Naive thymus-derived CD4-positive, alpha-beta T cell (primary cell): ENCODE data around the gene NLRP11. TPM values are rescaled to one million over a fixed set of nuclear protein-coding genes. Genes with fewer than 3 reads are reported as not detected.
"Not testable (repeated sequence)": the region's sequence is repeated elsewhere in the genome, so short reads cannot be mapped to it uniquely, and the experiment has no call there.

Experiments used
- ATAC-seq: fragments of 150-1000 bp; cut with Tn5 transposase; 2 replicates; pipeline ENCODE4 v1.10.0; 2021; ENCODE audit warnings: mild to moderate bottlenecking, moderate library complexity
- CTCF ChIA-PET: fragments of 350-600 bp; sonication (Branson Sonifier 250); formaldehyde crosslinking; loops from one replicate; lab custom pipeline; 2021; ENCODE audit warnings: antibody characterized with exemption; lab: Charles Lee
- POLR2A ChIA-PET: fragments of 350-600 bp; sonication (Branson Sonifier 250); formaldehyde crosslinking; loops from one replicate; lab custom pipeline; 2021; ENCODE audit warnings: antibody characterized with exemption, inconsistent platforms; lab: Charles Lee
- DNase-seq, 9 donors: peaks; one replicate each; pipeline versions ENCODE4 v3.0.0 to v3.0.0-alpha.2; 2020 to 2022; ENCODE audit warnings: mixed read lengths in 1 of 9
- H3K27ac ChIP-seq: one replicate; pipeline ENCODE4 v1.7.0; 2013; ENCODE audit warnings: mild to moderate bottlenecking, low read depth, low read length, moderate library complexity
- H3K27me3 ChIP-seq, 2 donors: one replicate each; pipeline ENCODE4 v1.7.0; 2013; ENCODE audit warnings: low read length in 2 of 2, mild to moderate bottlenecking in 2 of 2, moderate library complexity in 2 of 2; ENCODE audit not compliant: control insufficient read depth in 2 of 2, insufficient read depth in 2 of 2
- H3K36me3 ChIP-seq, 3 experiments: 1 replicate in 2 of 3; 2 replicates in 1 of 3; pipeline ENCODE4 v1.7.0; 2013; ENCODE audit warnings: low read length in 3 of 3, mild to moderate bottlenecking in 3 of 3, moderate library complexity in 1 of 3; ENCODE audit not compliant: insufficient read depth in 3 of 3, control insufficient read depth in 2 of 3
- H3K4me1 ChIP-seq, 2 donors: one replicate each; pipeline ENCODE4 v1.7.0; 2013; ENCODE audit warnings: low read length in 2 of 2, mild to moderate bottlenecking in 2 of 2, moderate library complexity in 1 of 2; ENCODE audit not compliant: control insufficient read depth in 2 of 2, insufficient read depth in 2 of 2
- H3K4me3 ChIP-seq: 2 replicates; pipeline ENCODE4 v1.7.0; 2013; ENCODE audit warnings: mild to moderate bottlenecking, low read length
- H3K9me3 ChIP-seq, 3 experiments: 1 replicate in 2 of 3; 2 replicates in 1 of 3; pipeline ENCODE4 v1.7.0; 2013; ENCODE audit warnings: low read length in 3 of 3; ENCODE audit not compliant: control insufficient read depth in 2 of 3
- H3K27ac Mint-ChIP-seq, 9 donors: one replicate each; pipeline ENCODE4 v1.8.0; 2020 to 2022; ENCODE audit warnings: mixed read lengths in 9 of 9, mild to moderate bottlenecking in 8 of 9, moderate library complexity in 5 of 9, inconsistent platforms in 2 of 9
- H3K27me3 Mint-ChIP-seq, 5 donors: one replicate each; pipeline ENCODE4 v1.8.0; 2021 to 2022; ENCODE audit warnings: mixed read lengths in 5 of 5, mild to moderate bottlenecking in 1 of 5
- H3K36me3 Mint-ChIP-seq, 5 donors: one replicate each; pipeline ENCODE4 v1.8.0; 2020 to 2022; ENCODE audit warnings: mixed read lengths in 5 of 5, mild to moderate bottlenecking in 3 of 5, inconsistent platforms in 1 of 5
- H3K4me1 Mint-ChIP-seq, 7 donors: one replicate each; pipeline ENCODE4 v1.8.0; 2020 to 2022; ENCODE audit warnings: mixed read lengths in 7 of 7, mild to moderate bottlenecking in 3 of 7, inconsistent platforms in 1 of 7
- H3K4me3 Mint-ChIP-seq, 10 donors: one replicate each; pipeline ENCODE4 v1.8.0; 2020 to 2022; ENCODE audit warnings: mild to moderate bottlenecking in 10 of 10, mixed read lengths in 10 of 10, moderate library complexity in 6 of 10, inconsistent platforms in 2 of 10
- H3K9me3 Mint-ChIP-seq, 11 donors: one replicate each; pipeline ENCODE4 v1.8.0; 2020 to 2022; ENCODE audit warnings: mixed read lengths in 11 of 11, mild to moderate bottlenecking in 4 of 11, inconsistent platforms in 1 of 11, moderate library complexity in 1 of 11
- intact Hi-C, 2 donors: fragments of 100-400 bp; cut with micrococcal nuclease; formaldehyde crosslinking; loops; one replicate each; pipeline ENCODE4 v1.15.1; 2023
- polyA plus RNA-seq, 2 donors: library from polyadenylated mRNA; unstranded; fragments of 300-500 nt; fragmentation: Illumina TruSeq; gene quantifications; one replicate each; pipeline ENCODE4 v1.2.3, GENCODE V29; 2021
- total RNA-seq, 6 experiments: library from RNA in 5 of 6; stranded (reverse) in 5 of 6; gene quantifications; 1 replicate in 5 of 6; 2 replicates in 1 of 6; pipeline ENCODE4 v1.2.3 and lab custom pipeline; 2021 to 2026

NLRP11 gene
- total and polyA plus RNA-seq, 7 experiments from 2014 or later, result not detected

DNA sequence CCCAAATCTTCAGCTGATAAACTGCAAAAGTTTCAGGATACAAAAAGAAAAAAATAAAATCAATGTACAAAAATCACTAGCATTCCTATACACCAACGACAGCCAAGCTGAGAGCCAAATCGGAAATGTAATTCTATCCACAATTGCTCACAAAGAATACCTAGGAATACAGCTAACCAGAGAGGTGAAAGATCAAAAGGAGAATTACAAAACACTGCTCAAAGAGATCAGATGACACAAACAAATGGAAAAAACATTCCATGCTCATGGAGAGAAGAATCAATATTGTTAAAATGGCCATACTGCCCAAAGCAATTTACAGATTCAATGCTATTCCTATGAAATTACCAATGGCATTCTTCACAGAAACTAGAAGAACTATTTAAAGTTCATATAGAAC, 29.5 kb downstream of the NLRP11 start:
- Histone ChIP-seq H3K27me3 (no peaks in the 10 kb centered on the region), H3K36me3 (no peaks in the 10 kb centered on the region), H3K27ac (no peak overlapping the region), H3K4me3 (no peak overlapping the region), H3K4me1 (no peaks in the 10 kb centered on the region), H3K9me3 (no peaks in the 10 kb centered on the region)
- Mint-ChIP-seq H3K4me3 (no peak overlapping the region), H3K27me3 (peaks cover 0 to 38% (median 24%) of the 10 kb centered on the region in 5 donors), H3K4me1 (no peaks in the 10 kb centered on the region), H3K27ac (no peak overlapping the region), H3K9me3 (peaks cover 5 to 39% (median 17%) of the 10 kb centered on the region in 11 donors), H3K36me3 (peaks cover 0 to 11% (median 5%) of the 10 kb centered on the region in 5 donors)
- POLR2A ChIA-PET, result no interaction called here
- CTCF ChIA-PET, result no interaction called here
- DNase-seq (no peak), ATAC-seq (no peak)
- intact Hi-C loops, result no loop called here

DNA sequence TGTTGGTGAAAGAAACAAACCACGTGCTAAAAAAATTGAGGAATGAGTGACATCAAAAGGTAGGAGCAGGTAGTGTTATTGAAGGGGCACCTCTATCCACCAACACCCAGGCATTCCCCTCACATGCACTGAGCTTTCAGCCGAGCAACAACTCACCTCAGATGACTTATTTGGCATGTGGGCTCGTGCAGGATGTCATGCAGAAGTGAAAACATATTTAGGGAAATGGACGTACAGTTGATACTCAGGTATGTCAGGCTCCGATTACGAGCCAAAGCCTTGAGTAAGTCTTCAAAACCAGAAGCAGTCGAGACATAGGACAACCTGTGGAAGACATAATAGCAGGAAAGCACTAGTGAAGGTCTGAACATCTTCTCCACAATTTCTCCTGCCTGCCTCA, 30.4 kb downstream of the NLRP11 start:
- Histone ChIP-seq H3K27me3 (no peaks in the 10 kb centered on the region), H3K36me3 (no peaks in the 10 kb centered on the region), H3K9me3 (no peaks in the 10 kb centered on the region), H3K4me1 (no peaks in the 10 kb centered on the region), H3K4me3 (no peak overlapping the region), H3K27ac (no peak overlapping the region)
- peaks cover 0 to 38% (median 24%) of the 10 kb centered on the region in 5 donors for H3K27me3 Mint-ChIP-seq
- no peak overlapping the region for H3K4me3 Mint-ChIP-seq
- no peaks in the 10 kb centered on the region for H3K4me1 Mint-ChIP-seq
- DNase-seq (no peak), ATAC-seq (no peak)
- POLR2A ChIA-PET, result no interaction called here
- H3K9me3 Mint-ChIP-seq, result peaks cover 0 to 41% (median 13%) of the 10 kb centered on the region in 11 donors
- intact Hi-C loops, result no loop called here
- H3K27ac Mint-ChIP-seq, result no peak overlapping the region
- peaks cover 0 to 11% (median 5%) of the 10 kb centered on the region in 5 donors for H3K36me3 Mint-ChIP-seq
- CTCF ChIA-PET, result no interaction called here

DNA sequence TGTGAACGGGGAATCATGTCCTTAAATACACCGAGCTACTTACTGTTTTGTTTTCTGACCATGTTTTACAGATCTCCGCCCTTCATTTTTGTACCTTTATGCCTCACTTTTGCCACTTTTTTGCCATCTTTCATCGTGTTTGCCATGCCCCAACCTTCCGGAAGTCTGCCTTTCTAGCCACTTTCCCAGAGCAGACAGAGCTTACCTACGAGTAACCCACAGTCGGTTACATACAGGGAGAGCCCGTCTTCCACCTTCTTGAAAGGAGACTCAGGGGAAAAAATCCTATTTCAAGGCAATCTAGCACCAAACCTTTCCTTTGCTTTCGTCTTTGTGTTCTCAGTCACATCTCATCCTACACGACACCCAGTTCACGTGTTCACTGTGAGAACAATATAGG, 36.8 kb downstream of the NLRP11 start:
- Mint-ChIP-seq H3K9me3 (peaks cover 0 to 22% (median 6%) of the 10 kb centered on the region in 11 donors), H3K4me3 (no peak overlapping the region), H3K27ac (no peak overlapping the region), H3K27me3 (peaks cover 0 to 29% (median 23%) of the 10 kb centered on the region in 5 donors), H3K36me3 (peaks cover 0 to 6% (median 0%) of the 10 kb centered on the region in 5 donors), H3K4me1 (no peaks in the 10 kb centered on the region)
- DNase-seq, result no peak
- H3K27ac ChIP-seq, result no peak overlapping the region
- H3K36me3 ChIP-seq, result no peaks in the 10 kb centered on the region
- ChIA-PET POLR2A (no interaction called here), CTCF (no interaction called here)
- no peaks in the 10 kb centered on the region for H3K4me1 ChIP-seq
- no peak for ATAC-seq
- H3K4me3 ChIP-seq, result no peak overlapping the region
- intact Hi-C loops, result no loop called here
- no peaks in the 10 kb centered on the region for H3K9me3 ChIP-seq
- no peaks in the 10 kb centered on the region for H3K27me3 ChIP-seq

DNA sequence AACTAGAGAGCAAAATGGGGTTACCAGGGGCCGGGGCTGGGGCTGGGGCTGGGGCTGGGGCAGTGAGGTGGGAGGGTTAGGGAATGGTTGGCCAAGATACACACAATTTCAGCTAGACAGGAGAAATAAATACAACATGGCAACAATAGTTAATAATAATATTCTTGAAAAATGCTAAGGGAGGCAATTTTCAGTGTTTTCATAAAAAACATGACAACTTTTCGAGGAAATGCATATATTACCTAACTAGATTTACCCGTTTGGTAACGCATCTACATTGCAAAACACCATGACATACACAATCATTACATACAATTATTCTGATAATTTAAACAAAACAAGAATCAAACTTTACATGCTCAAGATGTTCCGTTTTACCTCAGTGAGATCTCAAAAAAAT, 50.7 kb downstream of the NLRP11 start:
- H3K27me3 ChIP-seq, result peaks cover 0 to 3% of the 10 kb centered on the region in 2 donors
- ATAC-seq (no peak), DNase-seq (no peak)
- H3K4me1 ChIP-seq, result no peaks in the 10 kb centered on the region
- Mint-ChIP-seq H3K4me3 (no peak overlapping the region), H3K36me3 (no peaks in the 10 kb centered on the region), H3K9me3 (peaks cover 0 to 8% (median 4%) of the 10 kb centered on the region in 11 donors), H3K4me1 (no peaks in the 10 kb centered on the region), H3K27me3 (peaks cover 0 to 75% (median 65%) of the 10 kb centered on the region in 5 donors), H3K27ac (no peak overlapping the region)
- H3K4me3 ChIP-seq, result no peak overlapping the region
- no peaks in the 10 kb centered on the region for H3K9me3 ChIP-seq
- intact Hi-C loops, result no loop called here
- CTCF ChIA-PET, result no interaction called here
- H3K27ac ChIP-seq, result no peak overlapping the region
- POLR2A ChIA-PET, result no interaction called here
- no peaks in the 10 kb centered on the region for H3K36me3 ChIP-seq

DNA sequence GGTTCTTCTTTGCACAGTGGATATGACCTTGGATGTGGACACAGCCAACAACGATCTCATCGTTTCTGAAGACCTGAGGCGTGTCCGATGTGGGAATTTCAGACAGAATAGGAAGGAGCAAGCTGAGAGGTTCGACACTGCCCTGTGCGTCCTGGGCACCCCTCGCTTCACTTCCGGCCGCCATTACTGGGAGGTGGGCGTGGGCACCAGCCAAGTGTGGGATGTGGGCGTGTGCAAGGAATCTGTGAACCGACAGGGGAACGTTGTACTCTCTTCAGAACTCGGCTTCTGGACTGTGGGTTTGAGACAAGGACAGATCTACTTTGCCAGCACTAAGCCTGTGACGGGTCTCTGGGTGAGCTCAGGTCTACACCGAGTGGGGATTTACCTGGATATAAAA, 53.5 kb downstream of the NLRP11 start:
- Mint-ChIP-seq H3K27ac (no peak overlapping the region), H3K9me3 (peaks cover 0 to 8% (median 4%) of the 10 kb centered on the region in 11 donors), H3K4me1 (no peaks in the 10 kb centered on the region), H3K4me3 (no peak overlapping the region), H3K36me3 (no peaks in the 10 kb centered on the region), H3K27me3 (peaks cover 0 to 77% (median 59%) of the 10 kb centered on the region in 5 donors)
- Histone ChIP-seq H3K27me3 (peaks cover 0 to 3% of the 10 kb centered on the region in 2 donors), H3K4me3 (no peak overlapping the region), H3K4me1 (no peaks in the 10 kb centered on the region), H3K9me3 (no peaks in the 10 kb centered on the region), H3K27ac (no peak overlapping the region), H3K36me3 (no peaks in the 10 kb centered on the region)
- intact Hi-C loops, result no loop called here
- POLR2A ChIA-PET, result no interaction called here
- CTCF ChIA-PET, result no interaction called here
- DNase-seq, result no peak
- ATAC-seq, result no peak

DNA sequence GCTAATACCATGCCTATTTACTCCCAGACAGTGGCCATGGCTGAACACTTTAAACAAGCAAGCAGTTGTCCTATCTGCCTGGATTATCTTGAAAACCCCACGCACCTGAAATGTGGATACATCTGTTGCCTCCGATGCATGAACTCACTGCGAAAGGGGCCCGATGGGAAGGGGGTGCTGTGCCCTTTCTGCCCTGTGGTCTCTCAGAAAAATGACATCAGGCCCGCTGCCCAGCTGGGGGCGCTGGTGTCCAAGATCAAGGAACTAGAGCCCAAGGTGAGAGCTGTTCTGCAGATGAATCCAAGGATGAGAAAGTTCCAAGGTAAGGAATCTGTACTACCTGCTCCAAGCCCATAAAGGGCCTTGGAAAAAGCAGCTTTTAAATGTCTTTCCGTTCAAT, 54.3 kb downstream of the NLRP11 start:
- H3K9me3 Mint-ChIP-seq, result peaks cover 0 to 8% (median 4%) of the 10 kb centered on the region in 11 donors
- H3K4me3 Mint-ChIP-seq, result no peak overlapping the region
- H3K9me3 ChIP-seq, result no peaks in the 10 kb centered on the region
- no peak for DNase-seq
- POLR2A ChIA-PET, result no interaction called here
- H3K27ac Mint-ChIP-seq, result no peak overlapping the region
- H3K4me3 ChIP-seq, result no peak overlapping the region
- ATAC-seq, result no peak
- no peaks in the 10 kb centered on the region for H3K4me1 ChIP-seq
- no peaks in the 10 kb centered on the region for H3K4me1 Mint-ChIP-seq
- no peaks in the 10 kb centered on the region for H3K36me3 Mint-ChIP-seq
- H3K27ac ChIP-seq, result no peak overlapping the region
- H3K27me3 ChIP-seq, result peaks cover 0 to 3% of the 10 kb centered on the region in 2 donors
- H3K27me3 Mint-ChIP-seq, result peaks cover 0 to 69% (median 54%) of the 10 kb centered on the region in 5 donors
- intact Hi-C loops, result no loop called here
- no peaks in the 10 kb centered on the region for H3K36me3 ChIP-seq
- CTCF ChIA-PET, result no interaction called here

DNA sequence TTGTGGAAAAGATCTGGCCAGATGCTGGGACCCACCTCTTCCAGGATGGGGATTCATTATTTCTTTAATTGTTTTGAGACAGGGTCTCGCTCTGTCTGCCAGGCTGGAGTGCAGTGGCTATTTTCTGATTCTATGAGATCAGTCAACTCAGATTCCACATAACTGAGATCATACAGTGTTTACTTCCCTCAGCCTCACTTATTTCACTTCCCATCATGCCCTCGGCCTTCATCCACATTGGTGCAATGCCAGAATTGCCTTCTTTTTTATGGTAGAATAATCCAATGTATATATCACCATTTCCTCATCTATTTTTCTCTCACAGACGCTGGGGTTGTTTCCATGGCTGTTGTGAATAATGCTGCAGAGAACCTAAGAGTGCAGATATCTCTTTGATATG, 62.2 kb downstream of the NLRP11 start:
- intact Hi-C loops, H3K27ac ChIP-seq, ATAC-seq, DNase-seq, POLR2A ChIA-PET, H3K4me3 ChIP-seq, H3K4me1 Mint-ChIP-seq, H3K4me1 ChIP-seq, H3K4me3 Mint-ChIP-seq, H3K27me3 ChIP-seq, H3K27ac Mint-ChIP-seq, H3K9me3 ChIP-seq, H3K36me3 ChIP-seq, CTCF ChIA-PET: not testable (repeated sequence)
- Mint-ChIP-seq H3K9me3 (peaks cover 0 to 33% (median 7%) of the 10 kb centered on the region in 11 donors), H3K36me3 (peaks cover 0 to 10% (median 0%) of the 10 kb centered on the region in 5 donors), H3K27me3 (peaks cover 0 to 41% (median 38%) of the 10 kb centered on the region in 5 donors)
